Esophagus squamous epithelium (tissue), 4 donors: ENCODE results near the gene ISL2.

Experiments
- POLR2A ChIP-seq, 4 donors: fragments of 450-650 bp; IDR thresholded peaks; one replicate each; pipeline ENCODE4 v1.6.1; 2017; ENCODE audit warnings: antibody characterized with exemption in 4 of 4, mild to moderate bottlenecking in 4 of 4, moderate library complexity in 3 of 4
- TF ChIP-seq, protein P1 (sequence below), 6 experiments: fragments of 450-650 bp in 4 of 6; fragments of 200-600 bp in 2 of 6; sonication (generic) in 2 of 6; IDR thresholded peaks; one replicate each; pipeline ENCODE4 v1.5.1; 2016 to 2019; ENCODE audit warnings: antibody characterized with exemption in 6 of 6, mild to moderate bottlenecking in 4 of 6, moderate library complexity in 4 of 6

DNA sequence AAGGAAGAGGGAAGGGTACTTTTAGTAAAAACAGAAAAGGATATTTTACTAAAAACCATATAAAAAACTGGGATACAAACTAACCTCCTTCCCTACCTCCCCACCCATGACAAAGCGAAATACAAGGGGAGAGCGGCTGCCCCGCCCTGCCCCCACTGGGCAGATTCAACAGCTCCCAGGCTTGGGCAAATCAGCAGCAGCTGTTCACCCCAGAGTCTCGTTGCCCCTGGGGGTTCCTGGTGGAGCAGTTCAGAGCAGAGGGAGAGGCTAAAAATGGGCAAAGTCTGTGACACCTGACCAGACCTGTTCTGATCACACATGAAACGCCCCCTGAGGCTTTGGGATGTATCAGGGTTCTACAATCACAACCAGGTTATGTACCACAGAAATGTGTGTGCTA is 22.8 kb upstream of the ISL2 start:
- TF ChIP-seq, protein P1, sequence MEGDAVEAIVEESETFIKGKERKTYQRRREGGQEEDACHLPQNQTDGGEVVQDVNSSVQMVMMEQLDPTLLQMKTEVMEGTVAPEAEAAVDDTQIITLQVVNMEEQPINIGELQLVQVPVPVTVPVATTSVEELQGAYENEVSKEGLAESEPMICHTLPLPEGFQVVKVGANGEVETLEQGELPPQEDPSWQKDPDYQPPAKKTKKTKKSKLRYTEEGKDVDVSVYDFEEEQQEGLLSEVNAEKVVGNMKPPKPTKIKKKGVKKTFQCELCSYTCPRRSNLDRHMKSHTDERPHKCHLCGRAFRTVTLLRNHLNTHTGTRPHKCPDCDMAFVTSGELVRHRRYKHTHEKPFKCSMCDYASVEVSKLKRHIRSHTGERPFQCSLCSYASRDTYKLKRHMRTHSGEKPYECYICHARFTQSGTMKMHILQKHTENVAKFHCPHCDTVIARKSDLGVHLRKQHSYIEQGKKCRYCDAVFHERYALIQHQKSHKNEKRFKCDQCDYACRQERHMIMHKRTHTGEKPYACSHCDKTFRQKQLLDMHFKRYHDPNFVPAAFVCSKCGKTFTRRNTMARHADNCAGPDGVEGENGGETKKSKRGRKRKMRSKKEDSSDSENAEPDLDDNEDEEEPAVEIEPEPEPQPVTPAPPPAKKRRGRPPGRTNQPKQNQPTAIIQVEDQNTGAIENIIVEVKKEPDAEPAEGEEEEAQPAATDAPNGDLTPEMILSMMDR (IDR thresholded peaks at IDR 0.05), result no peak
- TF ChIP-seq POLR2A (IDR thresholded peaks at IDR 0.05), result no peak
